HUES48 (cell line): ENCODE measurements around the gene LPAR2.

Source experiments
- H3K27ac ChIP-seq: one replicate; pipeline ENCODE4 v1.7.0; 2013; ENCODE audit warnings: low read depth, low read length, inconsistent platforms
- H3K27me3 ChIP-seq: 2 replicates; pipeline ENCODE4 v1.6.1; 2013; ENCODE audit warnings: mild to moderate bottlenecking, low read length; ENCODE audit not compliant: control insufficient read depth, insufficient read depth
- H3K36me3 ChIP-seq: 2 replicates; pipeline ENCODE4 v1.6.1; 2013; ENCODE audit warnings: low read length; ENCODE audit not compliant: control insufficient read depth, insufficient read depth
- H3K4me1 ChIP-seq: 2 replicates; pipeline ENCODE4 v1.6.1; 2013; ENCODE audit warnings: mild to moderate bottlenecking, low read length; ENCODE audit not compliant: control insufficient read depth, insufficient read depth
- H3K4me3 ChIP-seq: 2 replicates; pipeline ENCODE4 v1.5.1; 2013; ENCODE audit warnings: mild to moderate bottlenecking, low read depth, low read length
- H3K9ac ChIP-seq: 2 replicates; pipeline ENCODE4 v1.6.1; 2013; ENCODE audit warnings: mild to moderate bottlenecking, low read depth, low read length, moderate library complexity
- H3K9me3 ChIP-seq: 2 replicates; pipeline ENCODE4 v1.6.1; 2013; ENCODE audit warnings: low read length; ENCODE audit not compliant: control insufficient read depth, insufficient read depth

Gene LPAR2

GRCh38 chr19:19661675-19662251, 33.7 kb upstream of the LPAR2 start:
- peaks cover 42% of the 10 kb centered on the region for H3K36me3 ChIP-seq
- no peak overlapping the region for H3K27ac ChIP-seq
- H3K9ac ChIP-seq = no peak overlapping the region
- H3K27me3 ChIP-seq = no peaks in the 10 kb centered on the region
- peaks cover 8% of the 10 kb centered on the region for H3K4me1 ChIP-seq
- H3K9me3 ChIP-seq = no peaks in the 10 kb centered on the region
- peak overlapping the region; percentile 95; the same call in 1 of the 2 replicates for H3K4me3 ChIP-seq

GRCh38 chr19:19661141-19661674, 33.2 kb upstream of the LPAR2 start:
- no peak overlapping the region for H3K4me3 ChIP-seq
- H3K4me1 ChIP-seq = peaks cover 8% of the 10 kb centered on the region
- no peak overlapping the region for H3K9ac ChIP-seq
- H3K27ac ChIP-seq = no peak overlapping the region
- H3K9me3 ChIP-seq = no peaks in the 10 kb centered on the region
- no peaks in the 10 kb centered on the region for H3K27me3 ChIP-seq
- H3K36me3 ChIP-seq = peaks cover 48% of the 10 kb centered on the region

- peaks cover 8% of the 10 kb centered on the region for H3K4me1 ChIP-seq
- no peak overlapping the region for H3K9ac ChIP-seq
- peaks cover 63% of the 10 kb centered on the region for H3K36me3 ChIP-seq
- no peaks in the 10 kb centered on the region for H3K9me3 ChIP-seq
- H3K27me3 ChIP-seq = no peaks in the 10 kb centered on the region
- no peak overlapping the region for H3K4me3 ChIP-seq
- H3K27ac ChIP-seq = no peak overlapping the region
These were observed 31.7 kb upstream of the LPAR2 start for GRCh38 chr19:19659646-19660245.

- no peak overlapping the region for H3K4me3 ChIP-seq
- peaks cover 86% of the 10 kb centered on the region for H3K36me3 ChIP-seq
- no peak overlapping the region for H3K27ac ChIP-seq
- peaks cover 4% of the 10 kb centered on the region for H3K4me1 ChIP-seq
- no peaks in the 10 kb centered on the region for H3K9me3 ChIP-seq
- no peak overlapping the region for H3K9ac ChIP-seq
- H3K27me3 ChIP-seq = no peaks in the 10 kb centered on the region
These were observed 29.4 kb upstream of the LPAR2 start for GRCh38 chr19:19657397-19657783.

- peaks cover 90% of the 10 kb centered on the region for H3K36me3 ChIP-seq
- no peaks in the 10 kb centered on the region for H3K27me3 ChIP-seq
- no peaks in the 10 kb centered on the region for H3K9me3 ChIP-seq
- no peak overlapping the region for H3K4me3 ChIP-seq
- no peak overlapping the region for H3K27ac ChIP-seq
- H3K9ac ChIP-seq = no peak overlapping the region
- no peaks in the 10 kb centered on the region for H3K4me1 ChIP-seq
These were observed 28.7 kb upstream of the LPAR2 start for GRCh38 chr19:19656451-19657396.

GRCh38 chr19:19655641-19656343, 27.8 kb upstream of the LPAR2 start:
- Histone ChIP-seq H3K4me3 (no peak overlapping the region), H3K9ac (no peak overlapping the region), H3K27ac (no peak overlapping the region), H3K9me3 (no peaks in the 10 kb centered on the region), H3K36me3 (peaks cover 93% of the 10 kb centered on the region), H3K4me1 (no peaks in the 10 kb centered on the region), H3K27me3 (no peaks in the 10 kb centered on the region)

GRCh38 chr19:19655051-19655594, 27.1 kb upstream of the LPAR2 start:
- H3K9me3 ChIP-seq = no peaks in the 10 kb centered on the region
- H3K27me3 ChIP-seq = no peaks in the 10 kb centered on the region
- H3K27ac ChIP-seq = no peak overlapping the region
- no peak overlapping the region for H3K9ac ChIP-seq
- peaks cover 99% of the 10 kb centered on the region for H3K36me3 ChIP-seq
- no peak overlapping the region for H3K4me3 ChIP-seq
- no peaks in the 10 kb centered on the region for H3K4me1 ChIP-seq

- no peak overlapping the region for H3K4me3 ChIP-seq
- no peaks in the 10 kb centered on the region for H3K4me1 ChIP-seq
- peaks cover 99% of the 10 kb centered on the region for H3K36me3 ChIP-seq
- H3K27me3 ChIP-seq = no peaks in the 10 kb centered on the region
- no peak overlapping the region for H3K27ac ChIP-seq
- no peak overlapping the region for H3K9ac ChIP-seq
- H3K9me3 ChIP-seq = no peaks in the 10 kb centered on the region
These were observed 26.4 kb upstream of the LPAR2 start for GRCh38 chr19:19654441-19654840.

GRCh38 chr19:19653597-19654147, 25.7 kb upstream of the LPAR2 start:
- Histone ChIP-seq H3K9me3 (no peaks in the 10 kb centered on the region), H3K4me3 (no peak overlapping the region), H3K4me1 (no peaks in the 10 kb centered on the region), H3K9ac (no peak overlapping the region), H3K27ac (no peak overlapping the region), H3K36me3 (peaks cover 98% of the 10 kb centered on the region), H3K27me3 (no peaks in the 10 kb centered on the region)
